HG03045 (cell line): Measurements from ENCODE around the gene SSX4.
"Not testable (repeated sequence)": the region's sequence is repeated elsewhere in the genome, so short reads cannot be mapped to it uniquely, and the experiment has no call there.

Experiments used
- ATAC-seq: cut with Tn5 transposase; IDR thresholded peaks from one replicate; pipeline ENCODE4 v1.9.1; 2021; ENCODE audit warnings: mild to moderate bottlenecking, moderate library complexity; ENCODE audit not compliant: unreplicated experiment

The SSX4 gene

GRCh38 chrX:48383239-48383638 is at the start of gene SSX4:
Gene SSX4, plus strand, starts transcription at chrX:48383539. Its CDS starts 515 bp downstream, at chrX:48384054.
- ATAC-seq = not testable (repeated sequence)

- not testable (repeated sequence) for ATAC-seq
These were observed 37.3 kb upstream of the SSX4 start for GRCh38 chrX:48346059-48346458.

- ATAC-seq = not testable (repeated sequence)
These were observed 26.8 kb upstream of the SSX4 start, which contains the start of gene SSX3 for GRCh38 chrX:48356315-48357094. Gene SSX3, minus strand, starts transcription at chrX:48356703. Its CDS starts 1,454 bp downstream, at chrX:48355249.

- no peak for ATAC-seq
These were observed 25.7 kb upstream of the SSX4 start for GRCh38 chrX:48357681-48358080.

GRCh38 chrX:48359281-48359680 is 24.1 kb upstream of the SSX4 start:
- not testable (repeated sequence) for ATAC-seq

- not testable (repeated sequence) for ATAC-seq
These were observed 15.5 kb upstream of the SSX4 start for GRCh38 chrX:48367717-48368408.

- ATAC-seq = not testable (repeated sequence)
These were observed 12.9 kb upstream of the SSX4 start for GRCh38 chrX:48370408-48370807.

- ATAC-seq = not testable (repeated sequence)
These were observed 13.6 kb downstream of the SSX4 start for GRCh38 chrX:48396931-48397330.

- not testable (repeated sequence) for ATAC-seq
These were observed 14.5 kb downstream of the SSX4 start for GRCh38 chrX:48397825-48398224.

GRCh38 chrX:48411860-48412259 is 28.5 kb downstream of the SSX4 start, which contains the start of gene SSX4B:
Gene SSX4B, minus strand, starts transcription at chrX:48411960. Its CDS starts 588 bp downstream, at chrX:48411372.
- not testable (repeated sequence) for ATAC-seq

- not testable (repeated sequence) for ATAC-seq
These were observed 43.8 kb downstream of the SSX4 start for GRCh38 chrX:48427027-48427716.

- ATAC-seq = not testable (repeated sequence)
These were observed 46.3 kb downstream of the SSX4 start for GRCh38 chrX:48429606-48430005.

GRCh38 chrX:48430166-48430565 is 46.8 kb downstream of the SSX4 start:
- not testable (repeated sequence) for ATAC-seq

GRCh38 chrX:48433713-48434112 is 50.4 kb downstream of the SSX4 start:
- not testable (repeated sequence) for ATAC-seq
